ENCODE data around the gene CIB4. TPM values are rescaled to one million over a fixed set of nuclear protein-coding genes. Genes with fewer than 3 reads are reported as not detected.
"Not testable (repeated sequence)": the region's sequence is repeated elsewhere in the genome, so short reads cannot be mapped to it uniquely, and the experiment has no call there.

The CIB4 gene
- total RNA-seq, 1 donor from 2014 or later, result not detected

DNA sequence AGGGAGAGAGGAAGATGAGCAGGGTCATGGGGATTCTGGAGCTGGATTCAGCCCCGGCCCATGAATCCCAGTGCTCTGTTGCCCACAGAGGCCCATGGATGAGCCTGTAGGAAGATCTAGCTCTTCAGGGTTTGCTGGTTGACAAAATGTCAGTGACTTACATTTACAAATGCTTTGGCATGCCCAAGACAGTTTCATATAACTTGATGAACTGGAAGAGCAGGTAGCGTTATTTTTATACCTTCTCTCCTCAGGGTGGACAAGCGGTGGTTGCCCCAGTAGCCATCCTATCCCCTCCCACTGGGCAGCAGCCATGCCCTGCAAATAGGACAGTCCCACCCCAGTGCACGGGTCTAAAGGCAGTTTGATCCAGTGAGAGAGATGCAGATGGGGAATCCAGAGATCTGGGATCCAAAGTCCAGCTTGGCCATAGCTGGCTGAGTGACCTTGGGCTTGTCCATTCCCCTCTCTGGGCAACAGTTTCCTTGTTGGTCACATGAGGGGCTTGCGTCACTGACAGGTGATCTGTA lies 29.8 kb upstream of the CIB4 start:
- H3K36me3 ChIP-seq (ENCODE audit: control insufficient read depth, insufficient read depth, low read length), result no peaks in the 10 kb centered on the region
- no peak for FAIRE-seq
- no peak for TF ChIP-seq CTCF (IDR thresholded peaks at IDR 0.05; ENCODE audit: insufficient read depth, low read length, severe bottlenecking)
- H3K27me3 ChIP-seq (ENCODE audit: control insufficient read depth, insufficient read depth, low read length), result peaks cover 8% of the 10 kb centered on the region
- no peak overlapping the region for H3K4me3 ChIP-seq (ENCODE audit: low read depth, low read length)
- no peak for DNase-seq (ENCODE audit: low read depth)

- H3K27me3 ChIP-seq (ENCODE audit: control insufficient read depth, insufficient read depth, low read length), result peaks cover 8% of the 10 kb centered on the region
- H3K4me3 ChIP-seq (ENCODE audit: low read depth, low read length), result no peak overlapping the region
- no peak for TF ChIP-seq CTCF (IDR thresholded peaks at IDR 0.05; ENCODE audit: insufficient read depth, low read length, severe bottlenecking)
- FAIRE-seq, result no peak
- peak; percentile 52 for DNase-seq (ENCODE audit: low read depth)
- H3K36me3 ChIP-seq (ENCODE audit: control insufficient read depth, insufficient read depth, low read length), result no peaks in the 10 kb centered on the region
Measured at GRCh38 chr2:26670171-26670570, 29.0 kb upstream of the CIB4 start.

DNA sequence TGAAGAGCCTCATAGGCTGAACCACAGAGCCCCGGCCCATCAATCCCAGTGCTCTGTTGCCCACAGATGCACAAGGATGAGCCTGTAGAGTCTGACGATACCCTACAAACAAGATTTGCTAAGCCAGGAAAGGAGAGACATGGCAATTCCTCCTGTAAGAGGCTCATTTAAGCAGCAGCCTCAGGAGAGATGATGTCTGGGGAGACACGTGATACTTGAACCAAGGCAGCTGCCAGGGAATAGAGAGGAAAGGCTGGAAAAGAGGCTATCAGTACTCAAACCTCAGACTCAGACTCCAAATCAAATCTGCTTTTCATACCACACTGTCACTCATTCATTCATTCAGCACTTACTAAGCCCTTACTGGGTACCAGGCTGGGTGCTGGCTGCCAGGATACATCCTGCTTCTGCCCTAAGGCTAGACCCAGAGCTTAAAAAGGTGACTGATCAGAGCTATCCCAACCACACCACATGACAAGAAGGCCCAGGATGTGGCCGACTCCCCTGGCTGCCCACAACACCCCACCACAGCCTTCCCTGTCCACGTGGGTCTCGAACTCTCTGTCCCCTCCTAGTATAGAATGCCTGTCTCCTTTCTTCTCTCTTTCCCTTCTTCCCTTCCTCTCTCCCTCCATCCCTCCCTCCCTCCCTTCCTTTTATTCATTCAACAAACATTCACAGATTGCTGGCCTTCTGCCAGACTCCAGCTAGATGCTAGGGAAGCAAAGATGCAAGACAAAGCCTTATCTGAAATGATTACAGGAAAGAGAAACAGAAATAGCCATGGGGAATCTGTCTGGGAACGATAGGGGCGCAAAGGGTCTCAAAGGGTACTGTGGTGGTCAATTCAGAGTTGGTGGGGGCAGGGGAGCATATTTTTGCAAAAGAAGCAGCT lies 27.9 kb upstream of the CIB4 start:
- H3K27me3 ChIP-seq (ENCODE audit: control insufficient read depth, insufficient read depth, low read length), result peaks cover 8% of the 10 kb centered on the region
- DNase-seq (ENCODE audit: low read depth), result no peak

GRCh38 chr2:26668041-26668440 lies 26.9 kb upstream of the CIB4 start:
- Histone ChIP-seq H3K36me3 (ENCODE audit: control insufficient read depth, insufficient read depth, low read length) (no peaks in the 10 kb centered on the region), H3K27me3 (ENCODE audit: control insufficient read depth, insufficient read depth, low read length) (peaks cover 4% of the 10 kb centered on the region), H3K4me3 (ENCODE audit: low read depth, low read length) (no peak overlapping the region)
- TF ChIP-seq CTCF (IDR thresholded peaks at IDR 0.05; ENCODE audit: insufficient read depth, low read length, severe bottlenecking), result no peak
- FAIRE-seq (no peak), DNase-seq (ENCODE audit: low read depth) (no peak)

More for the DNA sequence above, 27.9 kb upstream of the CIB4 start:
- no peak for TF ChIP-seq CTCF (IDR thresholded peaks at IDR 0.05; ENCODE audit: insufficient read depth, low read length, severe bottlenecking)
- no peaks in the 10 kb centered on the region for H3K36me3 ChIP-seq (ENCODE audit: control insufficient read depth, insufficient read depth, low read length)
- no peak for FAIRE-seq
- H3K4me3 ChIP-seq (ENCODE audit: low read depth, low read length), result no peak overlapping the region

- Histone ChIP-seq H3K36me3 (ENCODE audit: control insufficient read depth, insufficient read depth, low read length) (no peaks in the 10 kb centered on the region), H3K27me3 (ENCODE audit: control insufficient read depth, insufficient read depth, low read length) (peaks cover 3% of the 10 kb centered on the region), H3K4me3 (ENCODE audit: low read depth, low read length) (no peak overlapping the region)
- TF ChIP-seq CTCF (IDR thresholded peaks at IDR 0.05; ENCODE audit: insufficient read depth, low read length, severe bottlenecking), result no peak
- FAIRE-seq (no peak), DNase-seq (ENCODE audit: low read depth) (no peak)
Measured at GRCh38 chr2:26666671-26667070, 25.5 kb upstream of the CIB4 start.

DNA sequence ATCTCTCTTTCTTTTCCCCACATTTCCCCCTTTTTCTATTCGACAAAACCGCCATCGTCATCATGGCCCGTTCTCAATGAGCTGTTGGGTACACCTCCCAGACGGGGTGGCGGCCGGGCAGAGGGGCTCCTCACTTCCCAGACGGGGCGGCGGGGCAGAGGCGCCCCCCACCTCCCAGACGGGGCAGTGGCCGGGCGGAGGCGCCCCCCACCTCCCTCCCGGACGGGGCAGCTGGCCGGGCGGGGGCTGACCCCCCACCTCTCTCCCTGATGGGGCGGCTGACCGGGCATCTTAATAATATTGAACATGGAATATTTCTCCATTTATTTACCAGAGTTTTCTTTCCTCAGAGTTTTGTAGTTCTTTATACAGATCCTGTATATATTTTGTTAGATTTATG lies 24.1 kb upstream of the CIB4 start:
- not testable (repeated sequence) for H3K27me3 ChIP-seq (ENCODE audit: control insufficient read depth, insufficient read depth, low read length); DNase-seq (ENCODE audit: low read depth); H3K4me3 ChIP-seq (ENCODE audit: low read depth, low read length); H3K36me3 ChIP-seq (ENCODE audit: control insufficient read depth, insufficient read depth, low read length); FAIRE-seq

Measured in bronchial epithelial cell (primary cell).